K562 (cell line): ENCODE data around the gene FHIT. TPM values are rescaled to one million over a fixed set of nuclear protein-coding genes. Genes with fewer than 3 reads are reported as not detected.
A peak's percentile ranks its signal among the peaks of the same experiment; 100 is the strongest.

Experiments used
- ATF4 ChIP-seq: fragments of 450-650 bp; formaldehyde crosslinking; IDR thresholded peaks from 2 replicates; pipeline ENCODE4 v1.4.0; 2022; ENCODE audit warnings: mild to moderate bottlenecking, moderate library complexity
- CHD7 ChIP-seq: fragments of 200-600 bp; sonication (generic); IDR thresholded peaks from one replicate; pipeline ENCODE4 v1.6.1; 2012; ENCODE audit warnings: mild to moderate bottlenecking, low read depth, low read length, inconsistent platforms
- ETS2 ChIP-seq: IDR thresholded peaks from 2 replicates; pipeline ENCODE4 v1.6.1; 2016; ENCODE audit warnings: borderline replicate concordance, missing genetic modification characterization, mild to moderate bottlenecking, moderate library complexity, missing compliant biosample characterization; ENCODE audit not compliant: poor library complexity, severe bottlenecking
- POLR2G ChIP-seq: fragments of 200-400 bp; formaldehyde crosslinking; IDR thresholded peaks from 2 replicates; pipeline ENCODE4 v1.6.1; 2017; ENCODE audit warnings: low read depth, mild to moderate bottlenecking, antibody characterized with exemption, low read length, moderate library complexity
- TFAP4 ChIP-seq: sonication (generic); formaldehyde crosslinking; IDR thresholded peaks from 2 replicates; pipeline ENCODE4 v1.8.0; 2022; ENCODE audit warnings: missing genetic modification reagents, mild to moderate bottlenecking, moderate library complexity, borderline replicate concordance
- ZNF282 ChIP-seq: sonication (generic); formaldehyde crosslinking; IDR thresholded peaks from 2 replicates; pipeline ENCODE4 v1.8.1; 2023; ENCODE audit warnings: missing genetic modification reagents
- ZNF41 ChIP-seq: fragments of 250-450 bp; sonication (Bioruptor Pico); conservative IDR thresholded peaks from 2 replicates; pipeline ENCODE4 v1.4.0; 2020; ENCODE audit warnings: mild to moderate bottlenecking
- polyA plus RNA-seq, 8 experiments: library from polyadenylated mRNA; depleted of rRNA in 4 of 8; stranded (reverse) in 5 of 8; unstranded in 3 of 8; fragments of >200 nt; fragmentation: Nextera tagmentation in 2 of 8; fragmentation: Illumina TruSeq in 1 of 8; extraction: Ambion mirVana in 2 of 8; extraction: Trizol in 1 of 8; gene quantifications; 2 replicates each; pipeline versions ENCODE4 v1.2.1 to v1.2.3, GENCODE V29; 2011 to 2014; ENCODE audit warnings: inconsistent platforms in 1 of 8, missing spikeins in 1 of 8
- total RNA-seq, 7 experiments: library from RNA; depleted of rRNA in 6 of 7; stranded (reverse); fragments of >200 nt in 6 of 7; fragmentation: Illumina TruSeq in 2 of 7; extraction: Trizol in 2 of 7; gene quantifications; 2 replicates each; pipeline versions ENCODE4 v1.2.1 to v1.2.3, GENCODE V29; 2011 to 2021; ENCODE audit warnings: low replicate concordance in 1 of 7

The FHIT gene
- total and polyA plus RNA-seq, 9 of the 15 experiments (the other 6 are each of a cell fraction or from before 2014, with no cell fraction given): 1.7 to 9.1 (median 4.3) TPM

GRCh38 chr3:60277361-60277800, 973.9 kb downstream of the FHIT start (continued):
- TF ChIP-seq CHD7: no peak
- TF ChIP-seq TFAP4 (CRISPR knock-in tag): peak; percentile 85
- no peak for TF ChIP-seq ETS2 (tag)
- no peak for TF ChIP-seq ZNF282
- TF ChIP-seq POLR2G: peak; percentile 37
- TF ChIP-seq ZNF41: no peak
- TF ChIP-seq ATF4: no peak
